Prostate gland (tissue), 2 donors: Measurements from ENCODE around the gene BRSK2. TPM values are rescaled to one million over a fixed set of nuclear protein-coding genes. Genes with fewer than 3 reads are reported as not detected.

Experiments
- DNase-seq: peaks from one replicate; pipeline ENCODE4 v3.0.0-alpha.2; 2019; ENCODE audit warnings: low spot score
- H3K27ac ChIP-seq, 2 donors: fragments of 200-600 bp; sonication (generic); 2 replicates each; pipeline ENCODE4 v1.5.1; 2017 to 2019
- H3K27me3 ChIP-seq: fragments of 200-600 bp; sonication (generic); replicated peaks from 2 replicates; pipeline ENCODE4 v1.5.1; 2019; ENCODE audit not compliant: insufficient read depth
- H3K36me3 ChIP-seq, 2 donors: fragments of 200-600 bp; sonication (generic); 1 replicate in 1 of 2; 2 replicates in 1 of 2; pipeline versions ENCODE4 v1.5.1 to v1.8.1; 2017 to 2019
- H3K4me1 ChIP-seq: fragments of 200-600 bp; sonication (generic); replicated peaks from 2 replicates; pipeline ENCODE4 v1.5.1; 2019
- H3K4me3 ChIP-seq, 2 donors: fragments of 200-600 bp; sonication (generic); 2 replicates each; pipeline ENCODE4 v1.5.1; 2017 to 2019
- H3K9me3 ChIP-seq: fragments of 200-600 bp; sonication (generic); 2 replicates; pipeline ENCODE4 v1.5.1; 2017
- CTCF ChIP-seq, 4 experiments: fragments of 200-600 bp in 2 of 4; fragments of 450-650 bp in 2 of 4; sonication (generic) in 2 of 4; IDR thresholded peaks; 1 replicate in 3 of 4; 2 replicates in 1 of 4; pipeline ENCODE4 v1.5.1; 2016 to 2019; ENCODE audit warnings: antibody characterized with exemption in 4 of 4, mild to moderate bottlenecking in 2 of 4, moderate library complexity in 2 of 4
- POLR2A ChIP-seq: fragments of 450-650 bp; IDR thresholded peaks from one replicate; pipeline ENCODE4 v1.6.1; 2016; ENCODE audit warnings: antibody characterized with exemption, mild to moderate bottlenecking
- POLR2AphosphoS5 ChIP-seq: sonication (generic); formaldehyde crosslinking; IDR thresholded peaks from one replicate; pipeline ENCODE4 v1.6.1; 2017; ENCODE audit warnings: antibody characterized with exemption
- WGBS: methylation state at CpG from one replicate; pipeline ENCODE4 v1.1.5; 2018; 5-methylcytosine and 5-hydroxymethylcytosine counted together
- intact Hi-C: fragments of 100-400 bp; cut with DNase I; formaldehyde crosslinking; loops from one replicate; pipeline ENCODE4 v1.14.2; 2022
- total RNA-seq, 2 donors: library from RNA; depleted of rRNA; stranded (reverse); fragments of >200 nt; gene quantifications; one replicate each; pipeline ENCODE4 v1.1.0, GENCODE V29; 2016

BRSK2 gene
- total RNA-seq, 2 donors from 2014 or later: 0.96 to 29.7 TPM

DNA sequence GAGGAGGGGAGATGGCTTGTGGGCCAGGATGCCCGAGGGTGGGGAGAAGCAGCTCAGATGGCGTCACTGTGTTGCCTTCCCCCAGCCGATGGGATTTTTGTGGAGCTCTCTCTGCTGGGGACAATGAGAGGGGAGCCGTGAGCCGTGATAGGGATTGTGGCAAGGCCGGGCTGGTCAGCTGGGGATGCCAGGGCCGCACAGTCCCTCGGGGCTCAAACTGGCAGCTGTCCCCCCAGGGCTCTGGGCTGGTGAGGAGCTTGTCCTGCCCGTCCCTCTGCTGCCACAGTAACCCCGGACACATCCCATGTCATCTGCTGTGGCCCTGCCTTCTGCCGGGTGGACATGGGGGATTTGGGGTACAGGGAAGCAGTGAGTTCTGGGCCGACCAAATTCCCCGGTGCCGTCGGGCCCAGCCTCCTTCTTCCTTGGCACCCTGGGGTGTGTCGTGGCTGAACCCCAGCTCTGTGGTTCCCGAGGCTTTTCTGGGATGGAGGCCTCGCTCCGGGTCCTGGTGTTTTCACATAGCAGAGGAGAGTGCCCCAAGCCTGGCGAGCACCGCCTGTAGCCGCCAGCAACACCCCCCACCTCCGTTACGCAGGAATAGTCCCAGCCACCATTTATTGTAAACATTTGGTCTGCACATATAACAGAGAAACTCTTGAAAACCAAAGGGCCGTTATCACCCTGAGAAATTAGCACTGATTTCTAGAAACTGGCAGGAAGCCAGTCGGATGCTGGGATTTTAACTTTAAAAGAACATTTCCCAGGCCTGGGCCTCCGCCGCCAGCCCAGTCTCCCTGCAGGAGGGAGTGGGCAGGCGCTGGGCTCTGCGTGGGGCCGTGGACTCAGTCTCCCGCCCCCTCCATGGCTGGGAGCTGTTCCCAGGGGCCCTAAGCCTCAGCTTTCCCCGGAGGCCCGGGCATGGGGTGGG lies 9.9 kb downstream of the BRSK2 start:
- H3K4me1 ChIP-seq: no peaks in the 10 kb centered on the region
- H3K27me3 ChIP-seq: no peaks in the 10 kb centered on the region
- no peak for TF ChIP-seq POLR2AphosphoS5
- 70% methylated on average over 34 of the region's 34 CpGs for WGBS
- H3K9me3 ChIP-seq: no peaks in the 10 kb centered on the region
- H3K4me3 ChIP-seq: no peak overlapping the region
- H3K27ac ChIP-seq: no peak overlapping the region
- no peak for DNase-seq
- no peaks in the 10 kb centered on the region for H3K36me3 ChIP-seq
- intact Hi-C loops: no loop called here

- Histone ChIP-seq H3K27me3 (no peaks in the 10 kb centered on the region), H3K9me3 (no peaks in the 10 kb centered on the region), H3K4me3 (no peak overlapping the region), H3K27ac (no peak overlapping the region), H3K4me1 (no peaks in the 10 kb centered on the region), H3K36me3 (no peaks in the 10 kb centered on the region)
- intact Hi-C loops: no loop called here
- 84% methylated on average over 26 of the region's 30 CpGs for WGBS
- DNase-seq: no peak
- TF ChIP-seq POLR2AphosphoS5 (no peak), CTCF (IDR thresholded peaks at IDR 0.05) (no peak), POLR2A (no peak)
Measured at GRCh38 chr11:1400317-1401170, 10.8 kb downstream of the BRSK2 start.

GRCh38 chr11:1401171-1401445 lies 11.4 kb downstream of the BRSK2 start:
- H3K9me3 ChIP-seq: no peaks in the 10 kb centered on the region
- 75% methylated on average over 11 of the region's 11 CpGs for WGBS
- intact Hi-C loops: no loop called here
- H3K4me1 ChIP-seq: no peaks in the 10 kb centered on the region
- no peaks in the 10 kb centered on the region for H3K27me3 ChIP-seq
- H3K4me3 ChIP-seq: no peak overlapping the region
- H3K36me3 ChIP-seq: no peaks in the 10 kb centered on the region
- H3K27ac ChIP-seq: no peak overlapping the region
- DNase-seq: no peak
- TF ChIP-seq POLR2AphosphoS5 (no peak), CTCF (IDR thresholded peaks at IDR 0.05) (no peak), POLR2A (no peak)

DNA sequence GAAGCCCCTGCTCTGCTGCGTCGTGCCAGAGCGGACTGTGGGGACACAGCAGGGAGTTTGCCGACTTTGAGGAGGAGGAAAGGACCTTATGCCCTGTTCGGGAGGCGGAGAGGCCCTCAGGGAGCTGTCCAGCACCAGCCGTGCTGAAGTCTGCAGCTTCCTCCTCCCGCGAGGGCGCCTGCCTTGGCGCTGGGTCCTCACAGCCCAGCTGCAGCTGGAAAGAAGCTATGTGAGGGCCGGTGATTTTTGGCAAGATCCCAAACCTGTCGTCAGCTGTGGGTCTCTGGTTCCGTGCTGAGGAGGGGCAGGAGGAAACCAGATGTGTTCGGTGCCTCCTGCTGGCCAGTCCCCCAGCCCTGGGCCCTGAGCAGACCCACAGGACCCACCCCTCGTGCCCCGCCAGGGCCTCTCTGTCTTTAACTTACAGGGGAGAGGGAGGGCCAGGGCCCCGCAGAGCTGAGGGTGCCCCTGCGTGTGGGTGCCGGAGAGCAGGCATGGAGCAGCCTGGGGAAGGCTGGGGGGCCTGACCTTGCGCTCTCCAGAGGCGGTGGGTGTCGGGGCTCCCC lies 12.0 kb downstream of the BRSK2 start:
- TF ChIP-seq POLR2A (no peak), POLR2AphosphoS5 (peak; percentile 14)
- Histone ChIP-seq H3K27me3 (no peaks in the 10 kb centered on the region), H3K36me3 (no peaks in the 10 kb centered on the region), H3K4me3 (no peak overlapping the region), H3K4me1 (no peaks in the 10 kb centered on the region), H3K27ac (no peak overlapping the region), H3K9me3 (no peaks in the 10 kb centered on the region)
- 8% methylated on average over 20 of the region's 23 CpGs for WGBS
- intact Hi-C loops: no loop called here
- peak; percentile 31 for DNase-seq

DNA sequence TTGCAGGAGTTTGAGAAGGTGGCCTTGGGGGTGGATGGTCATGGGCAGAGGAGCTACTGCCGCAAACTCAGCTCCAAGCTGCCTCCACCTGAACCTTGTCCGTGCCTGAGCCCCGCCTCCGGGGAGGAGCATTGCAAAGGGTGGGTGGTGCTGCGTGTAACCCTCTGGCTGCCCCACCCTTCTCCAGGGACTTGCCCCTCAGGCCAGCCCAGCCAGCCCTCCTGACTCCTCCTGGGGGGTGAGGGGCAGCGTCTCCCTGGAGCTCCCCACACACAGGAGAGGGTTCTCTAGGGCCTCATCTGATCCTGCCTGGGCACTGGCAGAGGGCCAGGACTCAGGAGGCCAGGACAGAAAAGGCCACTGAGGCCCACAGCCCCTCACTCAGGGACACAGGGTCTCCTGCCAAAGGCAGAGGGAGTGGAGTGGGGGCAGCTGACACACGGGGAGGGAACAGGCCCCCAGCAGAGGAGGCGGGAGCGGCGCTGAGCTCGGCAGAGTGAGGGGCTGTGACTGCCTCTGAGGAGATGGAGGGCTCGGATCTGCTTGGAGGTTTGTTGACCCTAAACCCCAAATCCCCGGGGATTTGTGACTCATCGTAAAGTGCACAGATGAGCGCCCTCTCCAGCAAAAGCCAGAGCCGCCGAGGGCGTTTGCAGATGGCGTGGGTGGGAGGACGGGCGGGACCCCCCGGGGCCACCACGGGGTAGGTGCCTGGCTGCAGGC lies 12.8 kb downstream of the BRSK2 start:
- TF ChIP-seq POLR2AphosphoS5 (no peak), POLR2A (no peak), CTCF (IDR thresholded peaks at IDR 0.05) (no peak)
- 66% methylated on average over 22 of the region's 23 CpGs for WGBS
- H3K4me3 ChIP-seq: no peak overlapping the region
- DNase-seq: no peak
- no peak overlapping the region for H3K27ac ChIP-seq
- H3K4me1 ChIP-seq: no peaks in the 10 kb centered on the region
- no peaks in the 10 kb centered on the region for H3K27me3 ChIP-seq
- no peaks in the 10 kb centered on the region for H3K36me3 ChIP-seq
- H3K9me3 ChIP-seq: no peaks in the 10 kb centered on the region
- intact Hi-C loops: no loop called here
